Cortex of kidney (tissue), 1 donor: ENCODE data around the gene C1orf174.
"Not testable (repeated sequence)": the region's sequence is repeated elsewhere in the genome, so short reads cannot be mapped to it uniquely, and the experiment has no call there.

Experiments
- DNase-seq: peaks from one replicate; lab custom pipeline; 2025; lab: John Stamatoyannopoulos, UW

The C1orf174 gene

GRCh38 chr1:3925762-3926161 is 25.7 kb upstream of the C1orf174 start:
- DNase-seq = no peak

GRCh38 chr1:3925256-3925655 is 25.2 kb upstream of the C1orf174 start:
- DNase-seq = no peak

GRCh38 chr1:3924825-3925220 is 24.8 kb upstream of the C1orf174 start:
- no peak for DNase-seq

GRCh38 chr1:3924186-3924824 is 24.2 kb upstream of the C1orf174 start:
- DNase-seq = no peak

GRCh38 chr1:3923378-3924185 is 23.5 kb upstream of the C1orf174 start:
- DNase-seq = no peak

- DNase-seq = no peak
These were observed 22.8 kb upstream of the C1orf174 start for GRCh38 chr1:3922851-3923250.

- DNase-seq = no peak
These were observed 22.2 kb upstream of the C1orf174 start for GRCh38 chr1:3922201-3922725.

- no peak for DNase-seq
These were observed 21.7 kb upstream of the C1orf174 start for GRCh38 chr1:3921765-3922164.

- no peak for DNase-seq
These were observed 19.6 kb upstream of the C1orf174 start for GRCh38 chr1:3919706-3920105.

GRCh38 chr1:3918966-3919611 is 19.0 kb upstream of the C1orf174 start:
- DNase-seq = no peak

GRCh38 chr1:3918359-3918758 is 18.3 kb upstream of the C1orf174 start:
- DNase-seq = not testable (repeated sequence)

- DNase-seq = no peak
These were observed 17.7 kb upstream of the C1orf174 start for GRCh38 chr1:3917761-3918160.

GRCh38 chr1:3915551-3916121 is 15.6 kb upstream of the C1orf174 start:
- no peak for DNase-seq

- no peak for DNase-seq
These were observed 14.8 kb upstream of the C1orf174 start for GRCh38 chr1:3914911-3915310.

GRCh38 chr1:3914331-3914851 is 14.3 kb upstream of the C1orf174 start:
- no peak for DNase-seq

GRCh38 chr1:3912809-3913685 is 13.0 kb upstream of the C1orf174 start:
- DNase-seq = no peak

GRCh38 chr1:3911981-3912808 is 12.1 kb upstream of the C1orf174 start:
- no peak for DNase-seq

- DNase-seq = no peak
These were observed 11.1 kb upstream of the C1orf174 start for GRCh38 chr1:3910857-3911845.
